GM12892 (cell line): ENCODE data around the gene OSTN.

Experiments
- DNase-seq: peaks from one replicate; pipeline ENCODE4 v3.0.0; 2011; ENCODE audit not compliant: insufficient read length
- FAIRE-seq: peaks from 2 replicates; lab custom pipeline; 2011; peaks lifted over from hg19 to GRCh38; lab: Jason Lieb, UNC
- POLR2A ChIP-seq: IDR thresholded peaks from 2 replicates; pipeline ENCODE4 v1.6.1; 2011; ENCODE audit warnings: low read depth, low read length, control low read depth
- POLR2AphosphoS5 ChIP-seq: IDR thresholded peaks from 2 replicates; pipeline ENCODE4 v1.6.1; 2011; ENCODE audit warnings: low read depth, low read length, control low read depth
- TAF1 ChIP-seq: IDR thresholded peaks from 2 replicates; pipeline ENCODE4 v1.6.1; 2011; ENCODE audit warnings: low read depth, mild to moderate bottlenecking, control low read depth, low read length, borderline replicate concordance

The OSTN gene

GRCh38 chr3:191192941-191193340 is 6.1 kb upstream of the OSTN start:
- no peak for DNase-seq
- TF ChIP-seq TAF1: no peak
- TF ChIP-seq POLR2AphosphoS5: no peak
- no peak for TF ChIP-seq POLR2A
- no peak for FAIRE-seq

- FAIRE-seq (no peak), DNase-seq (no peak)
- TF ChIP-seq POLR2A (no peak), TAF1 (no peak), POLR2AphosphoS5 (no peak)
These were observed 1.2 kb upstream of the OSTN start for GRCh38 chr3:191197761-191198306.

- DNase-seq (no peak), FAIRE-seq (no peak)
- TF ChIP-seq POLR2AphosphoS5 (no peak), TAF1 (no peak), POLR2A (no peak)
These were observed 561 bp upstream of the OSTN start for GRCh38 chr3:191198480-191198879.

GRCh38 chr3:191210032-191210431 is 11.0 kb downstream of the OSTN start:
- no peak for DNase-seq
- TF ChIP-seq POLR2A (no peak), POLR2AphosphoS5 (no peak), TAF1 (no peak)
- no peak for FAIRE-seq

- FAIRE-seq (no peak), DNase-seq (no peak)
- TF ChIP-seq POLR2A (no peak), POLR2AphosphoS5 (no peak), TAF1 (no peak)
These were observed 17.5 kb downstream of the OSTN start for GRCh38 chr3:191216510-191216909.

- FAIRE-seq (no peak), DNase-seq (no peak)
- TF ChIP-seq POLR2AphosphoS5: no peak
These were observed 18.3 kb downstream of the OSTN start for GRCh38 chr3:191217301-191217700.

- FAIRE-seq: no peak
- TF ChIP-seq POLR2AphosphoS5: no peak
- TF ChIP-seq TAF1: no peak
- TF ChIP-seq POLR2A: no peak
- DNase-seq: no peak
These were observed 21.9 kb downstream of the OSTN start for GRCh38 chr3:191220908-191221307.

GRCh38 chr3:191221638-191222037 is 22.6 kb downstream of the OSTN start:
- FAIRE-seq: no peak

GRCh38 chr3:191227541-191227940 is 28.5 kb downstream of the OSTN start:
- TF ChIP-seq TAF1 (no peak), POLR2AphosphoS5 (no peak), POLR2A (no peak)
- DNase-seq: no peak
- no peak for FAIRE-seq

More at GRCh38 chr3:191221638-191222037, 22.6 kb downstream of the OSTN start:
- TF ChIP-seq POLR2A (no peak), TAF1 (no peak), POLR2AphosphoS5 (no peak)
- DNase-seq: no peak

- no peak for TF ChIP-seq POLR2A
- DNase-seq (no peak), FAIRE-seq (no peak)
These were observed 35.2 kb downstream of the OSTN start for GRCh38 chr3:191234216-191234615.

GRCh38 chr3:191235331-191236314 is 36.6 kb downstream of the OSTN start:
- DNase-seq: peak; percentile 40
- peak; percentile 44 for FAIRE-seq
- TF ChIP-seq TAF1 (no peak), POLR2AphosphoS5 (no peak), POLR2A (no peak)

GRCh38 chr3:191236646-191237045 is 37.6 kb downstream of the OSTN start:
- DNase-seq (no peak), FAIRE-seq (no peak)
- no peak for TF ChIP-seq TAF1
- no peak for TF ChIP-seq POLR2AphosphoS5
- no peak for TF ChIP-seq POLR2A
